IMR-90 (cell line): ENCODE results near the gene NAALAD2. TPM values are rescaled to one million over a fixed set of nuclear protein-coding genes. Genes with fewer than 3 reads are reported as not detected.

Source experiments
- ATAC-seq: fragments of 200-7000 bp; cut with Tn5 transposase; 2 replicates; pipeline ENCODE4 v1.9.1; 2020; ENCODE audit warnings: low read depth, mild to moderate bottlenecking, moderate library complexity
- BruUV-seq: library from RNA; stranded (reverse); fragments of 400-500 nt; replicated peaks from 2 replicates; lab custom pipeline; 2021; lab: Mats Ljungman, UMichigan
- CTCF ChIA-PET: fragments of 300-600 bp; formaldehyde crosslinking; extraction: SDS; loops from one replicate; lab custom pipeline; 2021; ENCODE audit warnings: antibody characterized with exemption; lab: Yijun Ruan, JAX
- POLR2A ChIA-PET: fragments of 300-600 bp; sonication (Branson Sonifier 250); formaldehyde crosslinking; loops from one replicate; lab custom pipeline; 2022; ENCODE audit warnings: antibody characterized with exemption; ENCODE audit not compliant: unreplicated experiment; lab: Charles Lee
- DNase-seq: peaks from one replicate; pipeline ENCODE4 v3.0.0; 2013
- H2AFZ ChIP-seq: replicated peaks from 2 replicates; pipeline ENCODE3; 2013; ENCODE audit warnings: low read length, mild to moderate bottlenecking; ENCODE audit not compliant: poor library complexity
- H2AK5ac ChIP-seq: 2 replicates; pipeline ENCODE4 v1.6.1; 2013; ENCODE audit warnings: low read depth, low read length, inconsistent platforms
- H2AK9ac ChIP-seq: replicated peaks from 2 replicates; pipeline ENCODE3; 2013; ENCODE audit warnings: mild to moderate bottlenecking, low read depth, low read length, moderate library complexity; ENCODE audit not compliant: poor library complexity
- H2BK120ac ChIP-seq: 2 replicates; pipeline ENCODE4 v1.6.1; 2013; ENCODE audit warnings: low read depth, low read length, inconsistent platforms
- H2BK15ac ChIP-seq: 3 replicates; pipeline ENCODE4 v1.6.1; 2013; ENCODE audit warnings: low read depth, low read length, inconsistent platforms
- H2BK20ac ChIP-seq: 2 replicates; pipeline ENCODE4 v1.6.1; 2013; ENCODE audit warnings: low read depth, mild to moderate bottlenecking, inconsistent platforms, low read length, moderate library complexity
- H2BK5ac ChIP-seq: 2 replicates; pipeline ENCODE4 v1.6.1; 2013; ENCODE audit warnings: mild to moderate bottlenecking, low read depth, low read length, inconsistent platforms; ENCODE audit not compliant: poor library complexity, severe bottlenecking
- H3K14ac ChIP-seq: replicated peaks from 2 replicates; pipeline ENCODE4 v1.6.1; 2013; ENCODE audit warnings: low read depth, low read length, inconsistent platforms
- H3K18ac ChIP-seq: 2 replicates; pipeline ENCODE4 v1.6.1; 2013; ENCODE audit warnings: low read depth, low read length, control low read depth
- H3K23ac ChIP-seq: 2 replicates; pipeline ENCODE4 v1.6.1; 2013; ENCODE audit warnings: low read depth, low read length, inconsistent platforms
- H3K27ac ChIP-seq: 2 replicates; pipeline ENCODE4 v1.5.1; 2013; ENCODE audit warnings: mild to moderate bottlenecking, control low read depth, low read length; ENCODE audit not compliant: insufficient read depth
- H3K27me3 ChIP-seq: 2 replicates; pipeline ENCODE4 v1.6.1; 2013; ENCODE audit warnings: low read length; ENCODE audit not compliant: control insufficient read depth, insufficient read depth
- H3K36me3 ChIP-seq: 2 replicates; pipeline ENCODE4 v1.6.1; 2013; ENCODE audit warnings: low read length, mixed read lengths; ENCODE audit not compliant: control insufficient read depth, insufficient read depth
- H3K4ac ChIP-seq: 2 replicates; pipeline ENCODE4 v1.6.1; 2013; ENCODE audit warnings: low read depth, low read length, inconsistent platforms
- H3K4me1 ChIP-seq: 2 replicates; pipeline ENCODE4 v1.6.1; 2013; ENCODE audit warnings: low read length, mixed read lengths; ENCODE audit not compliant: control insufficient read depth, insufficient read depth
- H3K4me2 ChIP-seq: 2 replicates; pipeline ENCODE4 v1.6.1; 2013; ENCODE audit warnings: low read depth, mild to moderate bottlenecking, control low read depth, low read length, moderate library complexity
- H3K4me3 ChIP-seq: 2 replicates; pipeline ENCODE4 v1.5.1; 2013; ENCODE audit warnings: low read depth, mild to moderate bottlenecking, control low read depth, low read length, moderate library complexity; ENCODE audit not compliant: insufficient read depth
- H3K56ac ChIP-seq: 2 replicates; pipeline ENCODE4 v1.6.1; 2013; ENCODE audit warnings: low read length, inconsistent platforms; ENCODE audit not compliant: insufficient read depth; ENCODE audit errors: extremely low read depth
- H3K79me1 ChIP-seq, 2 experiments: 2 replicates each; pipeline ENCODE4 v1.6.1; 2013; ENCODE audit warnings: low read length in 2 of 2, inconsistent platforms in 1 of 2, low read depth in 1 of 2
- H3K9ac ChIP-seq: 2 replicates; pipeline ENCODE4 v1.6.1; 2013; ENCODE audit warnings: low read depth, low read length, control low read depth
- H3K9me1 ChIP-seq: 2 replicates; pipeline ENCODE4 v1.6.1; 2013; ENCODE audit warnings: low read length, inconsistent platforms; ENCODE audit not compliant: insufficient read depth
- H3K9me3 ChIP-seq: 2 replicates; pipeline ENCODE4 v1.6.1; 2013; ENCODE audit warnings: low read length; ENCODE audit not compliant: control insufficient read depth, insufficient read depth
- H4K20me1 ChIP-seq: 2 replicates; pipeline ENCODE4 v1.6.1; 2013; ENCODE audit warnings: low read length, inconsistent platforms; ENCODE audit not compliant: insufficient read depth
- H4K5ac ChIP-seq: 2 replicates; pipeline ENCODE4 v1.6.1; 2013; ENCODE audit warnings: mild to moderate bottlenecking, low read depth, low read length, control low read depth
- H4K8ac ChIP-seq, 2 experiments: 2 replicates each; pipeline ENCODE4 v1.6.1; 2013; ENCODE audit warnings: low read depth in 2 of 2, low read length in 2 of 2, control low read depth in 1 of 2, inconsistent platforms in 1 of 2
- H4K91ac ChIP-seq: 2 replicates; pipeline ENCODE4 v1.6.1; 2013; ENCODE audit warnings: low read depth, low read length, inconsistent platforms; ENCODE audit not compliant: insufficient read depth
- CEBPB ChIP-seq: IDR thresholded peaks from 2 replicates; pipeline ENCODE4 v1.6.1; 2012; ENCODE audit warnings: low read depth, low read length, improper control_type of control experiment
- CHD1 ChIP-seq: IDR thresholded peaks from 2 replicates; pipeline ENCODE4 v1.6.1; 2012; ENCODE audit warnings: low read depth, low read length, improper control_type of control experiment
- CTCF ChIP-seq: conservative IDR thresholded peaks from 2 replicates; pipeline ENCODE4 v1.5.1; 2012; ENCODE audit warnings: mild to moderate bottlenecking, low read depth, low read length, improper control_type of control experiment
- FOS ChIP-seq: fragments of 150-350 bp; IDR thresholded peaks from 2 replicates; pipeline ENCODE4 v1.6.1; 2016; ENCODE audit warnings: low read depth, low read length
- MAFK ChIP-seq: IDR thresholded peaks from 2 replicates; pipeline ENCODE4 v1.6.1; 2012; ENCODE audit warnings: low read depth, low read length, improper control_type of control experiment
- MAZ ChIP-seq: IDR thresholded peaks from 2 replicates; pipeline ENCODE4 v1.6.1; 2012; ENCODE audit warnings: low read depth, mild to moderate bottlenecking, low read length, improper control_type of control experiment, moderate library complexity, borderline replicate concordance
- MXI1 ChIP-seq: IDR thresholded peaks from 2 replicates; pipeline ENCODE4 v1.6.1; 2012; ENCODE audit warnings: low read depth, mild to moderate bottlenecking, low read length, moderate library complexity, borderline replicate concordance
- NFE2L2 ChIP-seq: fragments of 150-350 bp; IDR thresholded peaks from 2 replicates; pipeline ENCODE4 v1.6.1; 2016; ENCODE audit warnings: low read depth, mild to moderate bottlenecking, low read length
- POLR2A ChIP-seq: IDR thresholded peaks from 2 replicates; pipeline ENCODE4 v1.6.1; 2012; ENCODE audit warnings: mild to moderate bottlenecking, low read depth, low read length
- RCOR1 ChIP-seq: IDR thresholded peaks from 2 replicates; pipeline ENCODE4 v1.6.1; 2012; ENCODE audit warnings: mild to moderate bottlenecking, low read length, improper control_type of control experiment; ENCODE audit not compliant: insufficient replicate concordance
- RFX5 ChIP-seq: IDR thresholded peaks from 2 replicates; pipeline ENCODE4 v1.8.0; 2012; ENCODE audit warnings: low read depth, mild to moderate bottlenecking, low read length, moderate library complexity
- SMC3 ChIP-seq: fragments of 150-350 bp; IDR thresholded peaks from 2 replicates; pipeline ENCODE4 v1.6.1; 2016; ENCODE audit warnings: low read depth, mild to moderate bottlenecking, antibody characterized with exemption, low read length, moderate library complexity
- USF2 ChIP-seq: fragments of 150-350 bp; IDR thresholded peaks from 2 replicates; pipeline ENCODE4 v1.6.1; 2017; ENCODE audit warnings: mild to moderate bottlenecking, antibody characterized with exemption, low read length, low read depth
- whole genome bisulfite sequencing, 2 experiments: methylation state at CpG; one replicate each; pipeline versions ENCODE4 v1.1.5 to v1.1.7; 2013; ENCODE audit warnings: missing lambda C conversion rate in 2 of 2; ENCODE audit not compliant: insufficient read length in 1 of 2; ENCODE audit errors: extremely low coverage in 2 of 2; 5-methylcytosine and 5-hydroxymethylcytosine counted together
- dilution Hi-C: fragments of 300-500 bp; cut with HindIII; formaldehyde crosslinking; loops from one replicate; pipeline ENCODE4 v1.14.3; 2018; ENCODE audit warnings: low sequenced_read_pairs; ENCODE audit not compliant: unreplicated experiment
- in situ Hi-C: fragments of 300-500 bp; cut with MboI; formaldehyde crosslinking; loops from 3 replicates; pipeline ENCODE4 v1.14.3; 2019; ENCODE audit warnings: low sequenced_read_pairs, inconsistent platforms, mixed read lengths
- intact Hi-C: fragments of 100-400 bp; cut with micrococcal nuclease; formaldehyde crosslinking; loops from 2 replicates; pipeline ENCODE4 v1.10.0; 2022
- polyA plus RNA-seq, 3 experiments: library from polyadenylated mRNA; depleted of rRNA; stranded (reverse); fragments of >200 nt; gene quantifications; 2 replicates each; pipeline ENCODE4 v1.2.3, GENCODE V29; 2012; ENCODE audit warnings: low replicate concordance in 1 of 3
- total RNA-seq: library from RNA; depleted of rRNA; stranded (reverse); fragments of >200 nt; gene quantifications from 2 replicates; pipeline ENCODE4 v1.2.3, GENCODE V29; 2012

Gene NAALAD2
- total and polyA plus RNA-seq, 2 of the 4 experiments (the other 2 are of a cell fraction): under 0.01 to 0.09 TPM

GRCh38 chr11:90197377-90197776 is 62.9 kb downstream of the NAALAD2 start:
- no peak overlapping the region for H3K23ac ChIP-seq
- H3K18ac ChIP-seq: no peak overlapping the region
- BruUV-seq: no TSS peak
- dilution Hi-C loops: no loop called here
- no peak overlapping the region for H3K4ac ChIP-seq
- H3K36me3 ChIP-seq: 0 out of 2 replicates have a peak, but pooled peaks cover 2% of the 10 kb centered on the region
- ChIA-PET CTCF (no interaction called here), POLR2A (no interaction called here)
- in situ Hi-C loops: no loop called here
- H2AFZ ChIP-seq: no peak overlapping the region
- intact Hi-C loops: no loop called here
- H3K27ac ChIP-seq: no peak overlapping the region
- H3K79me1 ChIP-seq: no peaks in the 10 kb centered on the region
- H2BK20ac ChIP-seq: no peak overlapping the region
- no peak overlapping the region for H3K9ac ChIP-seq
- H2BK15ac ChIP-seq: no peak overlapping the region
- H2BK120ac ChIP-seq: no peak overlapping the region
- H3K9me3 ChIP-seq: no peaks in the 10 kb centered on the region
- peak; percentile 44; the same call in 1 of the 2 replicates for ATAC-seq
- H3K4me3 ChIP-seq: no peak overlapping the region
- no peaks in the 10 kb centered on the region for H3K4me1 ChIP-seq
- no peak overlapping the region for H3K56ac ChIP-seq
- H2AK5ac ChIP-seq: no peak overlapping the region
- WGBS, 2 experiments: no CpG with 5 or more reads among the region's 1 CpG
- H2AK9ac ChIP-seq: no peak overlapping the region
- no peak overlapping the region for H3K14ac ChIP-seq
- H2BK5ac ChIP-seq: no peak overlapping the region
- no peak for TF ChIP-seq CTCF
- no peak for TF ChIP-seq POLR2A
- no peak for TF ChIP-seq FOS
- TF ChIP-seq CHD1: no peak
- TF ChIP-seq MAFK: no peak
- no peak for TF ChIP-seq CEBPB
- no peak for TF ChIP-seq RFX5
- no peak for TF ChIP-seq MXI1
- no peak for TF ChIP-seq MAZ
- TF ChIP-seq USF2: no peak
- TF ChIP-seq RCOR1: no peak
- TF ChIP-seq SMC3: no peak
- no peak for TF ChIP-seq NFE2L2
- H3K27me3 ChIP-seq: no peaks in the 10 kb centered on the region
- no peak overlapping the region for H4K91ac ChIP-seq
- no peak overlapping the region for H4K8ac ChIP-seq
- no peak overlapping the region for H4K5ac ChIP-seq
- H3K4me2 ChIP-seq: no peak overlapping the region
- no peak for DNase-seq
- H3K9me1 ChIP-seq: no peaks in the 10 kb centered on the region
- no peaks in the 10 kb centered on the region for H4K20me1 ChIP-seq
